CD4-positive, alpha-beta T cell (primary cell): ENCODE results near the gene ZNF385C. TPM values are rescaled to one million over a fixed set of nuclear protein-coding genes. Genes with fewer than 3 reads are reported as not detected.

ENCODE experiments used
- ATAC-seq: fragments of 200-7000 bp; cut with Tn5 transposase; one replicate; pipeline ENCODE4 v1.10.0; 2022; ENCODE audit warnings: mild to moderate bottlenecking; ENCODE audit not compliant: poor library complexity
- CTCF ChIA-PET: fragments of 350-600 bp; sonication (Branson Sonifier 250); formaldehyde crosslinking; loops from one replicate; lab custom pipeline; 2021; ENCODE audit warnings: antibody characterized with exemption, inconsistent platforms; lab: Charles Lee
- POLR2A ChIA-PET: fragments of 350-600 bp; sonication (Branson Sonifier 250); formaldehyde crosslinking; loops from one replicate; lab custom pipeline; 2021; ENCODE audit warnings: antibody characterized with exemption, inconsistent platforms; lab: Charles Lee
- DNase-seq, 14 experiments: peaks; one replicate each; pipeline ENCODE4 v3.0.0-alpha.2; 2013 to 2020; ENCODE audit warnings: mixed read lengths in 2 of 14
- H3K27ac ChIP-seq, 2 donors: one replicate each; pipeline versions ENCODE4 v1.5.1 to v1.7.0; 2013; ENCODE audit warnings: low read length in 2 of 2, low read depth in 1 of 2, mild to moderate bottlenecking in 1 of 2
- H3K27me3 ChIP-seq, 2 experiments: 1 replicate in 1 of 2; 2 replicates in 1 of 2; pipeline versions ENCODE4 v1.6.1 to v1.7.0; 2013; ENCODE audit warnings: low read length in 2 of 2, control low read depth in 1 of 2, mild to moderate bottlenecking in 1 of 2, moderate library complexity in 1 of 2; ENCODE audit not compliant: insufficient read depth in 2 of 2, control insufficient read depth in 1 of 2
- H3K36me3 ChIP-seq: one replicate; pipeline ENCODE4 v1.6.1; 2013; ENCODE audit warnings: low read length, control low read depth; ENCODE audit not compliant: insufficient read depth
- H3K4me1 ChIP-seq: one replicate; pipeline ENCODE4 v1.6.1; 2013; ENCODE audit warnings: low read length, control low read depth; ENCODE audit not compliant: insufficient read depth
- H3K4me3 ChIP-seq: one replicate; pipeline ENCODE4 v1.5.1; 2013; ENCODE audit warnings: mild to moderate bottlenecking, low read length, moderate library complexity
- H3K9me3 ChIP-seq, 2 experiments: 1 replicate in 1 of 2; 2 replicates in 1 of 2; pipeline versions ENCODE4 v1.6.1 to v1.7.0; 2013; ENCODE audit warnings: low read length in 2 of 2, mild to moderate bottlenecking in 2 of 2, control low read depth in 1 of 2, moderate library complexity in 1 of 2; ENCODE audit not compliant: control insufficient read depth in 1 of 2, insufficient read depth in 1 of 2
- H3K27ac Mint-ChIP-seq: one replicate; pipeline ENCODE4 v1.8.0; 2020; ENCODE audit warnings: mixed read lengths
- H3K27me3 Mint-ChIP-seq: one replicate; pipeline ENCODE4 v1.8.0; 2021; ENCODE audit warnings: mixed read lengths
- H3K36me3 Mint-ChIP-seq: one replicate; pipeline ENCODE4 v1.8.0; 2021; ENCODE audit warnings: low read depth, mixed read lengths
- H3K4me1 Mint-ChIP-seq: one replicate; pipeline ENCODE4 v1.8.0; 2021; ENCODE audit warnings: low read depth, mixed read lengths
- H3K4me3 Mint-ChIP-seq: one replicate; pipeline ENCODE4 v1.8.0; 2020; ENCODE audit warnings: mild to moderate bottlenecking, mixed read lengths
- H3K9me3 Mint-ChIP-seq: one replicate; pipeline ENCODE4 v1.8.0; 2020; ENCODE audit warnings: mixed read lengths
- intact Hi-C, 2 experiments: fragments of 100-400 bp; cut with DNase I in 1 of 2; cut with micrococcal nuclease in 1 of 2; formaldehyde crosslinking; loops; one replicate each; pipeline versions ENCODE4 v1.15.1 to v1.9.0; 2023 to 2025; cut with DNase I, micrococcal nuclease
- total RNA-seq, 174 experiments: library from RNA in 2 of 174; stranded (reverse) in 2 of 174; gene quantifications; one replicate each; pipeline ENCODE4 v1.2.3 and lab custom pipeline; 2021 to 2026
- TF ChIP-seq, protein P1 (sequence below): fragments of 200-600 bp; IDR thresholded peaks from one replicate; pipeline ENCODE4 v1.8.0; 2022; ENCODE audit warnings: antibody characterized with exemption, mild to moderate bottlenecking

Gene ZNF385C
- total RNA-seq, 2 experiments from 2014 or later = 0.20 TPM; not detected in 1

DNA sequence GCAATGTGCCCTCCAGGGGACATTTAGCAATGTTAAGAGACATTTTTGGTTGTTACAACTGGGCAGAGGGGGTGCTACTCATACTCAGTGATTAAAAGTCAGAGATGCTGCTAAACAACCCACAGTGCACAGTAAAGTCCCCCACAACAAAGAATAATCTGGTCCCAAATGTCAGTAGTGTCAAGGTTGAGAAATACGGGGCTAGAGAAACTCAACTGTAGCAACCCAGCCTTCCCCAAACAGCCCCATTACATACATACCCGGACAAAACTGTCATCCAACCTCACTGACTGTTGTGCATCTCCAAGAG, 101.5 kb downstream of the ZNF385C start:
- TF ChIP-seq, protein P1, sequence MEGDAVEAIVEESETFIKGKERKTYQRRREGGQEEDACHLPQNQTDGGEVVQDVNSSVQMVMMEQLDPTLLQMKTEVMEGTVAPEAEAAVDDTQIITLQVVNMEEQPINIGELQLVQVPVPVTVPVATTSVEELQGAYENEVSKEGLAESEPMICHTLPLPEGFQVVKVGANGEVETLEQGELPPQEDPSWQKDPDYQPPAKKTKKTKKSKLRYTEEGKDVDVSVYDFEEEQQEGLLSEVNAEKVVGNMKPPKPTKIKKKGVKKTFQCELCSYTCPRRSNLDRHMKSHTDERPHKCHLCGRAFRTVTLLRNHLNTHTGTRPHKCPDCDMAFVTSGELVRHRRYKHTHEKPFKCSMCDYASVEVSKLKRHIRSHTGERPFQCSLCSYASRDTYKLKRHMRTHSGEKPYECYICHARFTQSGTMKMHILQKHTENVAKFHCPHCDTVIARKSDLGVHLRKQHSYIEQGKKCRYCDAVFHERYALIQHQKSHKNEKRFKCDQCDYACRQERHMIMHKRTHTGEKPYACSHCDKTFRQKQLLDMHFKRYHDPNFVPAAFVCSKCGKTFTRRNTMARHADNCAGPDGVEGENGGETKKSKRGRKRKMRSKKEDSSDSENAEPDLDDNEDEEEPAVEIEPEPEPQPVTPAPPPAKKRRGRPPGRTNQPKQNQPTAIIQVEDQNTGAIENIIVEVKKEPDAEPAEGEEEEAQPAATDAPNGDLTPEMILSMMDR = no peak
- Histone ChIP-seq H3K27ac (no peak overlapping the region), H3K27me3 (no peaks in the 10 kb centered on the region), H3K4me3 (no peak overlapping the region), H3K4me1 (no peaks in the 10 kb centered on the region), H3K36me3 (peaks cover 85% of the 10 kb centered on the region), H3K9me3 (no peaks in the 10 kb centered on the region)
- ChIA-PET POLR2A (no interaction called here), CTCF (interaction anchor here (0.6 to 1.3 kb wide), 2 partner anchors 8 to 10 kb away, joined by 3 read pairs; no protein-coding TSS in a partner anchor)
- Mint-ChIP-seq H3K9me3 (no peaks in the 10 kb centered on the region), H3K36me3 (peaks cover 89% of the 10 kb centered on the region), H3K27ac (no peak overlapping the region), H3K4me3 (no peak overlapping the region), H3K4me1 (no peaks in the 10 kb centered on the region), H3K27me3 (no peaks in the 10 kb centered on the region)
- intact Hi-C loops = no loop called here
- ATAC-seq = no peak
- DNase-seq = no peak

DNA sequence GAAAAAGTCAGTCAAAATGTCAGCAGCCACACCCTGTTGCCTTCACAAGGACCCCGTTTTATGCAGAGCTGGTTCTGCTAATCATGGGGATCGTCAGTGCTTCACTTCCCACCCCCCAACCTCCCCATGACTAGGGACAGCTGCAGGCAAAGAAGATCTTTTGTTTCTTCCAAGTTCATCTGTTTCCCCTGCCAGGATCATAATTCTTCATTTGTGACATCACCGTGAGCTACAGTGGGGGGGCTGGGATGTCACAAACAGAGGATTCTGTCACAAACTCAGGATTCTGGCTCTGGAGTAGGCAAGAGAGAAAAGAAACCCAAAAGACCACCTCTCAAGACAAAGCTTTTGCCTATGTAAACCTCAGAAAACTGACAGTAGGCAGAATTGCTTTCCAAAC, 105.7 kb downstream of the ZNF385C start:
- TF ChIP-seq, protein P1 = no peak
- H3K27ac ChIP-seq = no peak overlapping the region
- H3K27ac Mint-ChIP-seq = no peak overlapping the region
- intact Hi-C loops = no loop called here
- peaks cover 94% of the 10 kb centered on the region for H3K36me3 Mint-ChIP-seq
- H3K27me3 ChIP-seq = no peaks in the 10 kb centered on the region
- H3K4me1 Mint-ChIP-seq = no peaks in the 10 kb centered on the region
- no peaks in the 10 kb centered on the region for H3K4me1 ChIP-seq
- no peaks in the 10 kb centered on the region for H3K9me3 ChIP-seq
- no peak for DNase-seq
- CTCF ChIA-PET = no interaction called here
- H3K4me3 ChIP-seq = no peak overlapping the region
- no peak for ATAC-seq
- POLR2A ChIA-PET = interaction anchor here (1.2 kb wide), 1 partner anchor 26 kb away, joined by 5 read pairs; the partner anchor contains the start of gene CNP
- no peaks in the 10 kb centered on the region for H3K27me3 Mint-ChIP-seq
- H3K4me3 Mint-ChIP-seq = no peak overlapping the region
- H3K36me3 ChIP-seq = peaks cover 89% of the 10 kb centered on the region
- H3K9me3 Mint-ChIP-seq = no peaks in the 10 kb centered on the region

DNA sequence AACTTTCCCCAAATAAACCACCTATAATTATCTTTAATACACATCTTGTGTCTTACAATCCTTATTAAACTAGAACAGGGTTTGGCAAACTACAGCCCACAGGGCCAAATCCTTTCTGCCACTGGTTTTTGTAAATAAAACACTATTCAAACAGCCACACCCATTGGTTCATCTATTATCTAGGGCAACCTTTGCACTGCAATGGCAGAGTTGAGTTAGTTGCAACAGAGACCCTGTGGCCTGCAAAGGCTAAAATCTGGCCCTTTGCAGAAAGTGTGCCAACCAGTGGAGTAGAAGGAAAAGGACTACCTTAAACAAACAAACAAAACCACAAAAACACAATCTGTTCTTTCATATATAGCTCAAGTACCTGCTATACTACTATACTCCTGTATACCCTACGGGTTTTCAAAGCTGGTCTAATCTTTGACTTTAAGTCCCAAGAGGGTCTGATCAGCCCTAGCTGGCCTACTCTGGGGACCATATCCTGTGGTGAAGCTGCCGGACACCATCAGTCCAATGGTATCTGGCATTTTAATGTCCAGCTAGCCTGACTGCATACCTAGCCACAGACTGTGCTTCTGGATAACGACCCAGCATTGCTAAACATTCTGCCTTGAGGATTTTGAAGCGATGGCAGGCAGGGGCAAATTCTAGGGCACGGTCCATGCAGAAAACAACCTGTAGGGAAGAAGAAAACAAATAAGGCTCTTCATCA, 108.4 kb downstream of the ZNF385C start:
- Mint-ChIP-seq H3K4me3 (no peak overlapping the region), H3K27me3 (no peaks in the 10 kb centered on the region), H3K4me1 (no peaks in the 10 kb centered on the region), H3K36me3 (peaks cover 92% of the 10 kb centered on the region), H3K9me3 (no peaks in the 10 kb centered on the region), H3K27ac (no peak overlapping the region)
- H3K27me3 ChIP-seq = no peaks in the 10 kb centered on the region
- H3K27ac ChIP-seq = no peak overlapping the region
- no peaks in the 10 kb centered on the region for H3K9me3 ChIP-seq
- intact Hi-C loops = no loop called here
- no peak overlapping the region for H3K4me3 ChIP-seq
- TF ChIP-seq, protein P1 = no peak
- no peak for ATAC-seq
- H3K36me3 ChIP-seq = peaks cover 87% of the 10 kb centered on the region
- ChIA-PET CTCF (interaction anchor here (1.3 kb wide), 1 partner anchor 27 kb away, joined by 3 read pairs; the partner anchor contains the start of gene DNAJC7), POLR2A (no interaction called here)
- H3K4me1 ChIP-seq = no peaks in the 10 kb centered on the region
- no peak for DNase-seq
